Panc1 (cell line): ENCODE data around the gene DOK5. TPM values are rescaled to one million over a fixed set of nuclear protein-coding genes. Genes with fewer than 3 reads are reported as not detected.

Source experiments
- ATAC-seq: fragments of 200-7000 bp; cut with Tn5 transposase; 2 replicates; pipeline ENCODE4 v1.9.1; 2020; ENCODE audit warnings: mild to moderate bottlenecking, moderate library complexity
- BruUV-seq: library from RNA; stranded (reverse); fragments of 400-500 nt; replicated peaks from 2 replicates; lab custom pipeline; 2021; lab: Mats Ljungman, UMichigan
- CTCF ChIA-PET: fragments of 300-600 bp; sonication (Branson Sonifier 250); formaldehyde crosslinking; loops from one replicate; lab custom pipeline; 2022; ENCODE audit warnings: antibody characterized with exemption; lab: Charles Lee
- POLR2A ChIA-PET: fragments of 300-600 bp; sonication (Branson Sonifier 250); formaldehyde crosslinking; loops from one replicate; lab custom pipeline; 2022; ENCODE audit warnings: antibody characterized with exemption; lab: Charles Lee
- DNase-seq: peaks from one replicate; pipeline ENCODE4 v3.0.0-alpha.2; 2010; ENCODE audit warnings: low read depth, low spot score
- H3K27ac ChIP-seq: 2 replicates; pipeline ENCODE4 v1.5.1; 2011; ENCODE audit warnings: mild to moderate bottlenecking, low read length, inconsistent platforms
- H3K27me3 ChIP-seq: fragments of 200-500 bp; sonication (Bioruptor generic); 2 replicates; pipeline ENCODE4 v1.6.0; 2014; ENCODE audit warnings: low read length, inconsistent platforms; ENCODE audit not compliant: control insufficient read depth, insufficient read depth
- H3K36me3 ChIP-seq: fragments of 200-500 bp; sonication (Bioruptor generic); 2 replicates; pipeline ENCODE4 v1.5.1; 2014; ENCODE audit warnings: inconsistent platforms, mild to moderate bottlenecking, low read length, moderate library complexity; ENCODE audit not compliant: control insufficient read depth, insufficient read depth
- H3K4me1 ChIP-seq: 2 replicates; pipeline ENCODE4 v1.5.1; 2011; ENCODE audit warnings: inconsistent platforms, mild to moderate bottlenecking, low read length, moderate library complexity; ENCODE audit not compliant: control insufficient read depth, insufficient read depth
- H3K4me3 ChIP-seq, 2 experiments: 2 replicates each; pipeline ENCODE4 v1.5.1; 2011 to 2012; ENCODE audit warnings: low read depth in 2 of 2, low read length in 2 of 2, mild to moderate bottlenecking in 2 of 2, inconsistent platforms in 1 of 2, moderate library complexity in 1 of 2
- H3K9me3 ChIP-seq: fragments of 200-500 bp; sonication (Bioruptor generic); 2 replicates; pipeline ENCODE4 v1.5.1; 2014; ENCODE audit warnings: low read depth, mild to moderate bottlenecking, inconsistent platforms, low read length, moderate library complexity; ENCODE audit not compliant: control insufficient read depth, insufficient read depth
- CTCF ChIP-seq: fragments of 450-650 bp; IDR thresholded peaks from 2 replicates; pipeline ENCODE4 v1.5.1; 2017; ENCODE audit warnings: mild to moderate bottlenecking
- POLR2AphosphoS5 ChIP-seq: IDR thresholded peaks from 2 replicates; pipeline ENCODE4 v1.6.1; 2012; ENCODE audit warnings: mild to moderate bottlenecking, low read depth, low read length, moderate library complexity
- REST ChIP-seq, 2 experiments: IDR thresholded peaks; 2 replicates each; pipeline ENCODE4 v1.6.1; 2011 to 2012; ENCODE audit warnings: low read depth in 2 of 2, control low read depth in 1 of 2, low read length in 1 of 2, mild to moderate bottlenecking in 1 of 2, moderate library complexity in 1 of 2; ENCODE audit not compliant: insufficient read depth in 1 of 2
- SIN3A ChIP-seq: IDR thresholded peaks from 2 replicates; pipeline ENCODE4 v1.6.1; 2012; ENCODE audit warnings: low read depth, mild to moderate bottlenecking, low read length, moderate library complexity, borderline replicate concordance; ENCODE audit not compliant: insufficient read depth
- TCF7L2 ChIP-seq: IDR thresholded peaks from 2 replicates; pipeline ENCODE4 v1.6.1; 2011; ENCODE audit warnings: mild to moderate bottlenecking, low read depth, low read length, inconsistent platforms
- in situ Hi-C: cut with HindIII; loops from 2 replicates; pipeline ENCODE4 v1.10.0; 2016; ENCODE audit warnings: low sequenced_read_pairs, low pct_unique_long_range_greater_than_20kb
- intact Hi-C: fragments of 100-400 bp; cut with micrococcal nuclease; formaldehyde crosslinking; loops from one replicate; pipeline ENCODE4 v1.10.0; 2022; ENCODE audit not compliant: unreplicated experiment
- total RNA-seq: library from RNA; stranded (reverse); gene quantifications from one replicate; pipeline ENCODE4 v1.2.1, GENCODE V29; 2021; ENCODE audit not compliant: unreplicated experiment

The DOK5 gene
- total RNA-seq, 1 experiment from 2014 or later = 0.18 TPM

- intact Hi-C loops = no loop called here
- peaks cover 4% of the 10 kb centered on the region for H3K27me3 ChIP-seq
- no TSS peak for BruUV-seq
- H3K4me3 ChIP-seq = no peak overlapping the region
- H3K4me1 ChIP-seq = no peaks in the 10 kb centered on the region
- ChIA-PET CTCF (interaction anchor here (0.5 kb wide), 1 partner anchor 21 kb away, joined by 7 read pairs; no protein-coding TSS in a partner anchor), POLR2A (no interaction called here)
- H3K27ac ChIP-seq = no peak overlapping the region
- DNase-seq (no peak), ATAC-seq (0 out of 2 replicates have a peak, but pooled peaks have one; percentile 12)
- no peaks in the 10 kb centered on the region for H3K36me3 ChIP-seq
- H3K9me3 ChIP-seq = no peaks in the 10 kb centered on the region
- in situ Hi-C loops = no loop called here
- no peak for TF ChIP-seq REST (IDR thresholded peaks at IDR 0.05; ENCODE audit: insufficient read depth in 1 of 2, low read depth in 2 of 2, low read length in 1 of 2)
- TF ChIP-seq CTCF = no peak
- TF ChIP-seq SIN3A = no peak
- TF ChIP-seq POLR2AphosphoS5 = no peak
- no peak for TF ChIP-seq TCF7L2
Measured at GRCh38 chr20:54669040-54669363, 193.6 kb downstream of the DOK5 start.

GRCh38 chr20:54678253-54678652 lies 202.9 kb downstream of the DOK5 start:
- DNase-seq (no peak), ATAC-seq (no peak)
- intact Hi-C loops = no loop called here
- H3K36me3 ChIP-seq = no peaks in the 10 kb centered on the region
- in situ Hi-C loops = no loop called here
- H3K9me3 ChIP-seq = no peaks in the 10 kb centered on the region
- no TSS peak for BruUV-seq
- no peak overlapping the region for H3K4me3 ChIP-seq
- no peaks in the 10 kb centered on the region; the same call in 1 of the 2 replicates for H3K4me1 ChIP-seq
- ChIA-PET POLR2A (interaction anchor here (0.5 kb wide), 1 partner anchor 36 kb away, joined by 5 read pairs; no protein-coding TSS in a partner anchor), CTCF (no interaction called here)
- H3K27me3 ChIP-seq = peaks cover 3% of the 10 kb centered on the region; the same call in 1 of the 2 replicates
- TF ChIP-seq CTCF = no peak
- no peak for TF ChIP-seq SIN3A
- no peak for TF ChIP-seq POLR2AphosphoS5
- TF ChIP-seq REST (IDR thresholded peaks at IDR 0.05; ENCODE audit: insufficient read depth in 1 of 2, low read depth in 2 of 2, low read length in 1 of 2) = no peak
- TF ChIP-seq TCF7L2 = no peak
- no peak overlapping the region for H3K27ac ChIP-seq
